DOHH2 (cell line): Measurements from ENCODE around the gene KIF21B.

Experiments used
- EZH2phosphoT487 ChIP-seq: fragments of 200-600 bp; sonication (generic); IDR thresholded peaks from 2 replicates; pipeline ENCODE4 v1.6.1; 2017; ENCODE audit warnings: borderline replicate concordance, mild to moderate bottlenecking, antibody characterized with exemption, low read length, moderate library complexity, mixed read lengths
- TF ChIP-seq, protein P1 (sequence below): fragments of 200-600 bp; sonication (generic); IDR thresholded peaks from one replicate; pipeline ENCODE4 v1.5.1; 2014; ENCODE audit warnings: antibody characterized with exemption, mild to moderate bottlenecking, low read depth, low read length; ENCODE audit not compliant: poor library complexity, severe bottlenecking

GRCh38 chr1:200999667-201000066, 23.8 kb downstream of the KIF21B start:
- TF ChIP-seq, protein P1, sequence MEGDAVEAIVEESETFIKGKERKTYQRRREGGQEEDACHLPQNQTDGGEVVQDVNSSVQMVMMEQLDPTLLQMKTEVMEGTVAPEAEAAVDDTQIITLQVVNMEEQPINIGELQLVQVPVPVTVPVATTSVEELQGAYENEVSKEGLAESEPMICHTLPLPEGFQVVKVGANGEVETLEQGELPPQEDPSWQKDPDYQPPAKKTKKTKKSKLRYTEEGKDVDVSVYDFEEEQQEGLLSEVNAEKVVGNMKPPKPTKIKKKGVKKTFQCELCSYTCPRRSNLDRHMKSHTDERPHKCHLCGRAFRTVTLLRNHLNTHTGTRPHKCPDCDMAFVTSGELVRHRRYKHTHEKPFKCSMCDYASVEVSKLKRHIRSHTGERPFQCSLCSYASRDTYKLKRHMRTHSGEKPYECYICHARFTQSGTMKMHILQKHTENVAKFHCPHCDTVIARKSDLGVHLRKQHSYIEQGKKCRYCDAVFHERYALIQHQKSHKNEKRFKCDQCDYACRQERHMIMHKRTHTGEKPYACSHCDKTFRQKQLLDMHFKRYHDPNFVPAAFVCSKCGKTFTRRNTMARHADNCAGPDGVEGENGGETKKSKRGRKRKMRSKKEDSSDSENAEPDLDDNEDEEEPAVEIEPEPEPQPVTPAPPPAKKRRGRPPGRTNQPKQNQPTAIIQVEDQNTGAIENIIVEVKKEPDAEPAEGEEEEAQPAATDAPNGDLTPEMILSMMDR: no peak
- no peak for TF ChIP-seq EZH2phosphoT487
